ENCODE measurements around the gene STAC. TPM values are rescaled to one million over a fixed set of nuclear protein-coding genes. Genes with fewer than 3 reads are reported as not detected.
A peak's percentile ranks its signal among the peaks of the same experiment; 100 is the strongest.
"Not testable (repeated sequence)": the region's sequence is repeated elsewhere in the genome, so short reads cannot be mapped to it uniquely, and the experiment has no call there.

STAC gene
- total and polyA plus RNA-seq, 8 donors: 0.12 to 0.37 (median 0.16) TPM; not detected in 3

- 41 to 48% methylated on average over 6 of the region's 6 CpGs for WGBS, 2 donors
- no peak for ATAC-seq
Observed at GRCh38 chr3:36489679-36490425, 109.5 kb downstream of the STAC start.

GRCh38 chr3:36493051-36493450 lies 112.7 kb downstream of the STAC start:
- Histone ChIP-seq H3K9me3 (no peaks in the 10 kb centered on the region), H3K27me3 (no peaks in the 10 kb centered on the region), H3K4me3 (no peak overlapping the region), H3K36me3 (no peaks in the 10 kb centered on the region), H3K4me1 (no peaks in the 10 kb centered on the region), H3K27ac (no peak overlapping the region)
- TF ChIP-seq CTCF (IDR thresholded peaks at IDR 0.05): no peak
- 69 to 81% methylated on average over 4 of the region's 4 CpGs for WGBS, 2 donors
- FAIRE-seq: no peak
- intact Hi-C loops (cut with DNase I): no loop called here
- ATAC-seq: no peak
- DNase-seq: no peak

More at GRCh38 chr3:36489679-36490425, 109.5 kb downstream of the STAC start:
- no peak for TF ChIP-seq CTCF (IDR thresholded peaks at IDR 0.05)
- H3K4me3 ChIP-seq: no peak overlapping the region
- no peaks in the 10 kb centered on the region for H3K4me1 ChIP-seq
- no peaks in the 10 kb centered on the region for H3K36me3 ChIP-seq
- H3K27ac ChIP-seq: no peak overlapping the region
- FAIRE-seq: no peak
- intact Hi-C loops (cut with DNase I): no loop called here
- DNase-seq: no peak
- H3K27me3 ChIP-seq: no peaks in the 10 kb centered on the region
- no peaks in the 10 kb centered on the region for H3K9me3 ChIP-seq

- Histone ChIP-seq H3K9me3 (no peaks in the 10 kb centered on the region), H3K27me3 (no peaks in the 10 kb centered on the region), H3K36me3 (no peaks in the 10 kb centered on the region), H3K4me3 (no peak overlapping the region), H3K4me1 (no peaks in the 10 kb centered on the region), H3K27ac (peak overlapping the region in 1 of 4 donors; percentile 6)
- FAIRE-seq (no peak), ATAC-seq (peak in 3 of 4 donors; percentile 51 to 86 (median 55)), DNase-seq (no peak)
- TF ChIP-seq CTCF (IDR thresholded peaks at IDR 0.05): no peak
- intact Hi-C loops (cut with DNase I): no loop called here
- WGBS, 2 donors: 60 to 61% methylated on average over 3 of the region's 3 CpGs
Observed at GRCh38 chr3:36494461-36495109, 114.3 kb downstream of the STAC start.

GRCh38 chr3:36496684-36497633 lies 116.7 kb downstream of the STAC start:
- intact Hi-C loops (cut with DNase I): no loop called here
- Histone ChIP-seq H3K9me3 (no peaks in the 10 kb centered on the region), H3K27ac (no peak overlapping the region), H3K4me3 (no peak overlapping the region), H3K27me3 (no peaks in the 10 kb centered on the region), H3K4me1 (no peaks in the 10 kb centered on the region), H3K36me3 (no peaks in the 10 kb centered on the region)
- WGBS, 2 donors: 52 to 58% methylated on average over 2 of the region's 2 CpGs
- TF ChIP-seq CTCF (IDR thresholded peaks at IDR 0.05): no peak
- ATAC-seq (peak in 2 of 4 donors; percentile 20 to 57), DNase-seq (no peak), FAIRE-seq (no peak)

GRCh38 chr3:36500053-36500452 lies 119.7 kb downstream of the STAC start:
- H3K27me3 ChIP-seq; H3K27ac ChIP-seq; FAIRE-seq; intact Hi-C loops (cut with DNase I); H3K9me3 ChIP-seq; H3K4me1 ChIP-seq; DNase-seq; H3K4me3 ChIP-seq; ATAC-seq; H3K36me3 ChIP-seq: not testable (repeated sequence)
- WGBS, 2 donors: 62 to 68% methylated on average over 2 of the region's 2 CpGs
